SK-N-SH treated with all-trans-retinoic acid at 6 μM for 48 hours (cell line): Measurements from ENCODE around the gene DSP.

Experiments used
- ATAC-seq: fragments of 200-7000 bp; cut with Tn5 transposase; 3 replicates; pipeline ENCODE4 v1.9.1; 2020; ENCODE audit warnings: mild to moderate bottlenecking, moderate library complexity
- ARNTL ChIP-seq: fragments of 450-650 bp; formaldehyde crosslinking; IDR thresholded peaks from 2 replicates; pipeline ENCODE4 v1.5.0; 2020; ENCODE audit warnings: low read depth, mild to moderate bottlenecking, moderate library complexity, borderline replicate concordance
- BACH2 ChIP-seq: fragments of 250-450 bp; sonication (Bioruptor Pico); IDR thresholded peaks from 2 replicates; pipeline ENCODE4 v1.9.0; 2021; ENCODE audit warnings: mild to moderate bottlenecking, borderline replicate concordance
- CSDC2 ChIP-seq: fragments of 250-450 bp; sonication (Bioruptor Pico); IDR thresholded peaks from 2 replicates; pipeline ENCODE4 v1.5.0; 2020; ENCODE audit warnings: mild to moderate bottlenecking, moderate library complexity
- CSRNP3 ChIP-seq: fragments of 250-450 bp; sonication (Bioruptor Pico); IDR thresholded peaks from 2 replicates; pipeline ENCODE4 v1.5.1; 2021; ENCODE audit warnings: mild to moderate bottlenecking, moderate library complexity
- ESRRG ChIP-seq: fragments of 250-450 bp; sonication (Bioruptor Pico); IDR thresholded peaks from 2 replicates; pipeline ENCODE4 v1.6.1; 2021; ENCODE audit warnings: mild to moderate bottlenecking
- GLIS3 ChIP-seq: fragments of 250-450 bp; sonication (Bioruptor Pico); IDR thresholded peaks from 2 replicates; pipeline ENCODE4 v1.5.0; 2020; ENCODE audit warnings: mild to moderate bottlenecking, moderate library complexity
- ISL1 ChIP-seq: fragments of 250-450 bp; sonication (Bioruptor Pico); IDR thresholded peaks from 2 replicates; pipeline ENCODE4 v2.1.2; 2022; ENCODE audit warnings: mild to moderate bottlenecking, moderate library complexity
- OSR1 ChIP-seq: fragments of 250-450 bp; sonication (Bioruptor Pico); IDR thresholded peaks from 2 replicates; pipeline ENCODE4 v1.8.0; 2022; ENCODE audit warnings: moderate library complexity, mild to moderate bottlenecking, inconsistent platforms
- PATZ1 ChIP-seq: fragments of 250-450 bp; sonication (Bioruptor Pico); IDR thresholded peaks from 2 replicates; pipeline ENCODE4 v1.8.0; 2020; ENCODE audit warnings: mild to moderate bottlenecking, moderate library complexity, borderline replicate concordance
- POU6F1 ChIP-seq: fragments of 250-450 bp; sonication (Bioruptor Pico); IDR thresholded peaks from 2 replicates; pipeline ENCODE4 v1.8.0; 2021; ENCODE audit warnings: low read depth, mild to moderate bottlenecking, moderate library complexity, borderline replicate concordance
- PPARA ChIP-seq: fragments of 250-450 bp; sonication (Bioruptor Pico); IDR thresholded peaks from 2 replicates; pipeline ENCODE4 v1.5.0; 2020; ENCODE audit warnings: mild to moderate bottlenecking, borderline replicate concordance
- RARB ChIP-seq: fragments of 250-450 bp; sonication (Bioruptor Pico); IDR thresholded peaks from 2 replicates; pipeline ENCODE4 v1.8.0; 2021; ENCODE audit warnings: mild to moderate bottlenecking, moderate library complexity
- SNAI2 ChIP-seq: fragments of 250-450 bp; sonication (Bioruptor Pico); IDR thresholded peaks from 2 replicates; pipeline ENCODE4 v1.5.0; 2020; ENCODE audit warnings: mild to moderate bottlenecking, moderate library complexity
- TOX ChIP-seq: fragments of 250-450 bp; sonication (Bioruptor Pico); IDR thresholded peaks from 2 replicates; pipeline ENCODE4 v1.8.0; 2021; ENCODE audit warnings: mild to moderate bottlenecking, moderate library complexity, borderline replicate concordance
- ZC3H10 ChIP-seq: fragments of 250-450 bp; sonication (Bioruptor Pico); IDR thresholded peaks from 2 replicates; pipeline ENCODE4 v1.5.1; 2021; ENCODE audit warnings: mild to moderate bottlenecking, moderate library complexity
- ZFP3 ChIP-seq: fragments of 250-450 bp; sonication (Bioruptor Pico); IDR thresholded peaks from 2 replicates; pipeline ENCODE4 v1.5.0; 2020; ENCODE audit warnings: mild to moderate bottlenecking, moderate library complexity
- ZFP30 ChIP-seq: fragments of 450-650 bp; formaldehyde crosslinking; IDR thresholded peaks from 2 replicates; pipeline ENCODE4 v1.5.0; 2022; ENCODE audit warnings: mild to moderate bottlenecking, moderate library complexity
- ZNF565 ChIP-seq: fragments of 450-650 bp; formaldehyde crosslinking; conservative IDR thresholded peaks from 2 replicates; pipeline ENCODE4 v1.5.0; 2020; ENCODE audit warnings: low read depth, mild to moderate bottlenecking, moderate library complexity
- ZNF70 ChIP-seq: fragments of 450-650 bp; formaldehyde crosslinking; IDR thresholded peaks from 2 replicates; pipeline ENCODE4 v1.5.0; 2020; ENCODE audit warnings: mild to moderate bottlenecking, moderate library complexity
- ZNF8 ChIP-seq: fragments of 450-650 bp; formaldehyde crosslinking; IDR thresholded peaks from 2 replicates; pipeline ENCODE4 v1.5.0; 2020; ENCODE audit warnings: mild to moderate bottlenecking, moderate library complexity
- TF ChIP-seq, protein P1 (sequence below): fragments of 250-450 bp; sonication (Bioruptor Pico); IDR thresholded peaks from 2 replicates; pipeline ENCODE4 v1.5.1; 2020; ENCODE audit warnings: low read depth, mild to moderate bottlenecking, moderate library complexity
- TF ChIP-seq, protein P2 (sequence below): fragments of 250-450 bp; sonication (Bioruptor Pico); IDR thresholded peaks from 2 replicates; pipeline ENCODE4 v1.5.0; 2020; ENCODE audit warnings: mild to moderate bottlenecking, moderate library complexity

Gene DSP

DNA sequence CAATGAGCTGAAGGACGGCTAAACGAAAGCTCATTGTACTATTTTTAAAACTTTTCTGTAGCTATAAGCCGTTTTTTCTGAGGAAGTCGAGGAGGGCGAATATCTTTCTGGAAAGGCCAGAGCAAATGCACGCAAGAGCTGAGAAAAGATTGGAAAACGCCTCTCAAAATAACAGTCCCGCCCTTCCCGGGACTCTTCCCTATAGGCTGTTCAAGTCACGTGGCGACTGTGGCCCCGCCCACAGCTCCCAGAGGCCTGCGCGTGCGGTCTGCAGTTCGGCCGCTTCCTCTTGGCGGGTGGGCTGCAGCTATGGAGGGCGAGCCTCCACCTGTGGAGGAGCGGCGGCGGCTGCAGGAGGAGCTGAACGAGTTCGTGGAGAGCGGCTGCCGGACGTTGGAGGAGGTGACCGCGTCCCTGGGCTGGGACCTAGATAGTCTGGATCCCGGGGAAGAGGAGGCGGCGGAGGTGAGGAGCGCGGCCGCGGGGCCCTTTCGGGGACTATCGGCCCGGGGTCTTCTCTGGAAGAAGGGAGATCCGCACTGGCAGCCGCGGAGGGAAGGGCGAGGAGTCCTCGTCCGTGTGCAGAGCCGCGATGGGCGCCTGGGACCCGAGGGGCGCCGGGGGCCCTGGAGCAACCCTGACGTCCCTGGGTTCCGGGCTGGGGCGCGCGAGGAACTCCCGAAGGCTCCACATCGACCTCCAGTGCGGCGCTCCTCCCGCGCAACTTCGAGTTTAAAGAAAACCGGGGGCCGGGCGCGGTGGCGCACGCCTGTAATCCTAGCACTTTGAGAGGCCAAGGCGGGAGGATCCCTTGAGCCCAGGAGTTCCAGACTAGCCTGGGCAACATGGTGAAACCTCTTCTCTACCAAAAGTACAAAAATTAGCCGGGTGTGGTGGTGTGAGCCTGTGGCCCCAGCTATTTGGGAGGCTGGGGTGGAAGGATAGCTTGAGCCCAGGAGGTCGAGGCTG lies 48.8 kb downstream of the DSP start, which contains the start of gene SNRNP48:
SNRNP48 (plus strand) TSS at position 250 of the 969 bp plus-strand sequence; CDS start at position 310, 60 bp downstream.
- no peak for TF ChIP-seq SNAI2
- TF ChIP-seq ISL1, result no peak
- no peak for TF ChIP-seq ZNF565
- TF ChIP-seq CSDC2 (CRISPR knock-in tag), result no peak
- TF ChIP-seq RARB, result no peak
- TF ChIP-seq, protein P1, sequence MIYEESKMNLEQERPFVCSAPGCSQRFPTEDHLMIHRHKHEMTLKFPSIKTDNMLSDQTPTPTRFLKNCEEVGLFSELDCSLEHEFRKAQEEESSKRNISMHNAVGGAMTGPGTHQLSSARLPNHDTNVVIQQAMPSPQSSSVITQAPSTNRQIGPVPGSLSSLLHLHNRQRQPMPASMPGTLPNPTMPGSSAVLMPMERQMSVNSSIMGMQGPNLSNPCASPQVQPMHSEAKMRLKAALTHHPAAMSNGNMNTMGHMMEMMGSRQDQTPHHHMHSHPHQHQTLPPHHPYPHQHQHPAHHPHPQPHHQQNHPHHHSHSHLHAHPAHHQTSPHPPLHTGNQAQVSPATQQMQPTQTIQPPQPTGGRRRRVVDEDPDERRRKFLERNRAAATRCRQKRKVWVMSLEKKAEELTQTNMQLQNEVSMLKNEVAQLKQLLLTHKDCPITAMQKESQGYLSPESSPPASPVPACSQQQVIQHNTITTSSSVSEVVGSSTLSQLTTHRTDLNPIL, result no peak
- no peak for TF ChIP-seq TOX (CRISPR knock-in tag)
- no peak for TF ChIP-seq CSRNP3 (CRISPR knock-in tag)
- TF ChIP-seq ZNF8 (CRISPR knock-in tag), result no peak
- no peak for TF ChIP-seq OSR1 (CRISPR knock-in tag)
- TF ChIP-seq, protein P2, sequence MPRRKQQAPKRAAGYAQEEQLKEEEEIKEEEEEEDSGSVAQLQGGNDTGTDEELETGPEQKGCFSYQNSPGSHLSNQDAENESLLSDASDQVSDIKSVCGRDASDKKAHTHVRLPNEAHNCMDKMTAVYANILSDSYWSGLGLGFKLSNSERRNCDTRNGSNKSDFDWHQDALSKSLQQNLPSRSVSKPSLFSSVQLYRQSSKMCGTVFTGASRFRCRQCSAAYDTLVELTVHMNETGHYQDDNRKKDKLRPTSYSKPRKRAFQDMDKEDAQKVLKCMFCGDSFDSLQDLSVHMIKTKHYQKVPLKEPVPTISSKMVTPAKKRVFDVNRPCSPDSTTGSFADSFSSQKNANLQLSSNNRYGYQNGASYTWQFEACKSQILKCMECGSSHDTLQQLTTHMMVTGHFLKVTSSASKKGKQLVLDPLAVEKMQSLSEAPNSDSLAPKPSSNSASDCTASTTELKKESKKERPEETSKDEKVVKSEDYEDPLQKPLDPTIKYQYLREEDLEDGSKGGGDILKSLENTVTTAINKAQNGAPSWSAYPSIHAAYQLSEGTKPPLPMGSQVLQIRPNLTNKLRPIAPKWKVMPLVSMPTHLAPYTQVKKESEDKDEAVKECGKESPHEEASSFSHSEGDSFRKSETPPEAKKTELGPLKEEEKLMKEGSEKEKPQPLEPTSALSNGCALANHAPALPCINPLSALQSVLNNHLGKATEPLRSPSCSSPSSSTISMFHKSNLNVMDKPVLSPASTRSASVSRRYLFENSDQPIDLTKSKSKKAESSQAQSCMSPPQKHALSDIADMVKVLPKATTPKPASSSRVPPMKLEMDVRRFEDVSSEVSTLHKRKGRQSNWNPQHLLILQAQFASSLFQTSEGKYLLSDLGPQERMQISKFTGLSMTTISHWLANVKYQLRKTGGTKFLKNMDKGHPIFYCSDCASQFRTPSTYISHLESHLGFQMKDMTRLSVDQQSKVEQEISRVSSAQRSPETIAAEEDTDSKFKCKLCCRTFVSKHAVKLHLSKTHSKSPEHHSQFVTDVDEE (CRISPR knock-in tag), result no peak
- TF ChIP-seq ARNTL (CRISPR knock-in tag), result no peak
- no peak for TF ChIP-seq PPARA (CRISPR knock-in tag)
- TF ChIP-seq PATZ1 (CRISPR knock-in tag), result no peak
- no peak for TF ChIP-seq BACH2 (CRISPR knock-in tag)
- no peak for TF ChIP-seq POU6F1
- TF ChIP-seq ZC3H10, result no peak
- no peak for TF ChIP-seq ZFP30 (CRISPR knock-in tag)
- TF ChIP-seq, all 23 proteins: peak for 0
- ATAC-seq, result peak; percentile 100

DNA sequence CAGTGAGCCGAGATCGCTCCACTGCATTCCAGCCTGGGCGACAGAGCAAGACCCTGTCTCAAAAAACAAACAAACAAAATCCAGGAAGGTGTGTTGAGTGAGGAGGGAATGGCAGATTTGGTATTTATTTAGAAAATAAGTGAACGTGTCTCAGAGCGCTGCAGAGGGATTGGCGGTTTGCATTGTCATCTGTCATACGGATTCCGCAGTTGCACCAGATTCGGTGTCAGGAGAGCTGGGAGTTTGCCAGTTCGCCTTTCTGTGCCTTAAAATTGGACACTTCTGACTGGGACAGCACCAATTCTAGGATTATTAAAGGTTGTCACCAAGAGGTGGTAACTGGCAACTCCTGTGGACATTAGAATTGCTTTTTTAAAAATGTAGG lies 49.4 kb downstream of the DSP start:
- no peak for TF ChIP-seq ZNF565
- no peak for TF ChIP-seq CSDC2 (CRISPR knock-in tag)
- no peak for TF ChIP-seq ZNF8 (CRISPR knock-in tag)
- no peak for TF ChIP-seq ESRRG (CRISPR knock-in tag)
- peak; percentile 6; the same call in 1 of the 3 replicates for ATAC-seq

DNA sequence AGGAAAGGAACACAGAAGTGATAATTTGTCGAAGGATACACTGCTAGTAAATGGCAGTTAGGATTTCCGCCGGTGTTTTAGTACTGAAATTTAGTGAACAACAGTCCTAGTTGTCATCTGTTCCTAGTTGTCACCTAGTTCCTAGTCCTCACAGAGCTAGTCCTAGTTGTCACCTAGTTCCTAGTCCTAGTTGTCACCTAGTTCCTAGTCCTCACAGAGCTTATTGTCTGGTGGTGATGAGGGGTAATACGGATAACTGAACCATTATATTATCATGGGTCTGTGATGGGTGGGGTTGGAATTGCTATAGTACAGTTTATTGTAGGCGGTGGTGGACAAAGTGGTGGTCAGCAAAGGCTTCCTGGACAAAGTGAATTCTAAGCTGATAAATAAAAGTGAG lies 50.3 kb downstream of the DSP start:
- ATAC-seq, result no peak
- TF ChIP-seq BACH2 (CRISPR knock-in tag) (no peak), ESRRG (CRISPR knock-in tag) (no peak), ZNF565 (no peak), ZFP3 (CRISPR knock-in tag) (no peak), GLIS3 (CRISPR knock-in tag) (no peak), SNAI2 (no peak), PPARA (CRISPR knock-in tag) (no peak), CSDC2 (CRISPR knock-in tag) (no peak), ZNF70 (CRISPR knock-in tag) (no peak), CSRNP3 (CRISPR knock-in tag) (no peak), OSR1 (CRISPR knock-in tag) (no peak), RARB (no peak), ISL1 (no peak)
- TF ChIP-seq, protein P2 (CRISPR knock-in tag), result no peak
